HG03066 (cell line): ENCODE results near the gene TLE3.
A peak's percentile ranks its signal among the peaks of the same experiment; 100 is the strongest.

ENCODE experiments used
- ATAC-seq: cut with Tn5 transposase; IDR thresholded peaks from one replicate; pipeline ENCODE4 v1.9.1; 2021; ENCODE audit warnings: low read depth; ENCODE audit not compliant: unreplicated experiment

The TLE3 gene

DNA sequence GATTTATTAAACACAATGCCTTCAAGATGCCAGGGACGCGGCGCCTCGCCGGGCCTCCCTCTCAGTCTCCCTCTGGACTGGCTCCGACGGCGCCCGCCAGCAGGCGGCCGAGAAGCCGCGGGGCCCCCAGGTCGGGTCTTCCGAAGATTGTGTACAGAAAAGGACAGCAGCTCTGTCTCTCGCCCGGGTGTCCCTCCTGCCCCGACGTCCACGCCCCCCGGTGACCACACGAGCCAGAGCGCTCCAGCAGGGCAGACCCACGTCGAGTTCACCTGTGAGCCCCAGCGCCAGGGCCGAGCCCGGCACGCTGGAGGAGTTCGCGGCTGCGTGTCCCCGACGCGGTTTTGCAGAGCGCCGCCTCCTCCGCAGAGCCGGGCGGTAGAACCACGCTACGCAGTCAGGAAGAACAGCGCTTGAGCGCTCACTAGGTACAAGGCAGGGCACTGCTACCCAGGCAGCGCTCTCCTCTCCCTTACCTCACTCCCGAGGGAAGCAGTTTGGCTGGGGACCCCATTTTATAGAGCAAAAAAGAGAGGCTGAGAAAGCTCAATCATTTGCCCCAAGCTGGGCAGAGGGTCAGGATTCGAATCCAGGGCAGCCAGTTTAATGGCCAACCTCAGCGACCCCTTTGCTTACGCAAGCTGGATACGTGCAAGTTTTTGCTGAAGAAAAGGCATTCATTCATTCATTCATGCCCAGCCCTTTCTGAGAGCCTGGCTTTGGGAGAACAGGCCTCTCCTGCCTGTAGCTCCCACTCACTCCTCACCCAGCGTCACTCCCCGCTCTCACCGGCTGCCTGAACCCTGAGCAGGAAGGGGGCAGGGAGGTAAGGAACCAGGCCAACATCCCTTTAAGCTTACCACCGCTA is 3.0 kb upstream of the TLE3 start:
- ATAC-seq: no peak

DNA sequence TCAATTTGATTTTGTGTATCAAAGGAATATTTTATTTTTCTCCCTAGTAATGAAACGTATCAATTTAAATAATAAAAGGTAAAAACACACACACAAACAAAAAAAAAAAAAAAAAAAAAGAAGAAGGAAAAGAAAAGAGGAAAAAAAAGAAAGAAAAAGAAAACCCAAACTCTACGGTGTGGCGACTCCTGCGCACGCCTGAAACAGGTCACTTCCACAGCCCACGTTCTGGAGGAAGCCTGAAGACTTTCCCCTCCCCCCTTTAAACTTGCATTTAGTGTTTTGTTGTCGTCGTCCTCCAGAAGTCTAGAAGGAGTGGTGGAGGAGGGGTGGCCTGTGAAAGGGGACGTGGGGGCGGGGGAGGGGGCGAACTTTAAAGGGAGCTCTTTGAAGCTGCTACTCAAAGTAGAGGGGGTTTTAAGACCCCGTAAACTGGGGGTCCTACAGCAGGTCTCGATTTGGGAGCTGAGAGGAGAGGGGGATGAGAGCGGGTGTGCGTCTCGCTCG is 2.3 kb upstream of the TLE3 start:
- no peak for ATAC-seq

DNA sequence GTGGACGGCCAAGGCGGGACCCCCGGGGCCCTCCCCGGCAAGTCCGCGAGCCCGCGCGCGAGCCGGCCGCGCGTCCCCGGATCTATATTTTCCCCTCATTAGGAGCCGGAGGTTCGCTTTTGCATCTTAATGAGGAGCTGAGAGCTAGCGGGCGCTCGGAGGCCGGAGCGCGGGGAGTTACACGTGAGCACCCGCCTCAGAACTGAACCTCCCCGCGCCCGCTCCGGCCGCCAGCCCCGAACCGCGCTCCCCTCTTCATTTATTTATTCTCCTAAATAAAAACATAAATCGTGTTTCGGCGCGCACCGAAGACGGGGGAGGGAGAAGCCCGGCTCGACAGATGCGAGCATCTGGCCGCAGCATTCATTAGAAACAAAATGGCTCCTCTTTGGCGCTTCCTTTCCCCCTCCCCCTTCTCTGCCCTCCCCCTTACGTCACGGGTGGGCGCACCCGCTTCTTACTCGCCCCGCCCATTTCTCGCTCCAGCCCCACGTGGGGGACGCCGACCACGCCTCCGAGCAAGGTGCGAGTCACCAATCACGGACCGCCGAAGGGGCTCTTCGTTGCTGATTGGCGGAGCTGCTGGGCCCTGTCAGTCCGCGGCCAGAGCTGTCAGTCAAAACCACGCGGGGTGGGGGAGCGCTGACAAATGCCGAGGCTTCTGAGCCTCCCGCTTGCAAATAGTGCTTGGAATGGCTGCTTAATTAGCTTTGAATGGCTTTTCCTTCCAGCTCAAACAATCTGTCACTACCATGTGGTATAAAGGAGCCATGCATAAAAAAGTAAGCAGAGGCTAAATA is 1.6 kb upstream of the TLE3 start:
- ATAC-seq: peak; percentile 51

DNA sequence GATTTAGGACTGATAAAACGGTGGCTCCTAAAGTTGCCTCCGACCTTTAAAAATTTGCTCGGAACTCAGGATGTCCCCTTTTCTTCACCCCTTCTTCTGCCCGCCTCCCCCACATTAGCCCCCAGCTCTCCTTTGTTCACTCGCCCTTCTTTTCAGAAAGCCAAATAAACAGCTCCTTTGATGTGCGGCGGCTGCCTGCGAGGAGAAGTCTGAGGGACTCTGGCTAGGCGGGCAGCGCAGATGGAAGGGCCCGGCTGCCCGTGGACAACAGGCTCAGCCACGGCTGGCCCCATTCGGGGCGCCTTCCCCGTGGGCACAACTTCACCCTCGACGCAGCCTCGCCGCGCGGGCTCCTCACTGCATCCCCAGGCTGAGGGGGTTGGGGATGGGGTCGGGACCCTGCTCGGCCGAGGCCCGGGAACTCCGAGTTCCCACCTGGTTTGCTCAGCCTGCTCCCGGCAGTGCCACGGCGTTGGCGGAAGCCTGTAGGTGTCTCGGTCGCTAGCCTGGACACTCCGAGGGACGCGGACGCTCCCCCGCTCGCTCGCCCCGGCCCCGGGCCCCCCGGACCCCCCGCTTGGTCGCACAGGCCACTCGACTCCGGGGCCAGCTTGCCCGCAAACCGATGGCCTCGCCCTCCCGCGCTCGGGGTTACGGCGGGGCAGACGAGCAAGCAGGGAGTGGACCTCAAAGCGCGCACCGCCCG is 897 bp upstream of the TLE3 start:
- ATAC-seq: no peak

DNA sequence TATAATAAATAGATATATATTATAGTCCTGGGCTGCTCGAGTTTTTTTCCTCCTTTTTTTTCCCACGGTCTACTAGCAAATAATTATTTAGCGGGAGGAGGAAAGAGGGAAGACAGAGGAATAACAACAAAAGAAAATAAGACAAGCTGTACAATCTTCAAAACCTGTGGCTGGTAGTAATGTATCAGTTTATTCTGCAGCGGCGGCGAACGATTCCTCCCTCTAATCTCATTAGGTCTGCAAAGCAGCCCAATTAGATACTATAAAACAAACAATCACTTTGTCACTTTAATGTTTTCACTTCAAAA is 390 bp upstream of the TLE3 start:
- no peak for ATAC-seq

DNA sequence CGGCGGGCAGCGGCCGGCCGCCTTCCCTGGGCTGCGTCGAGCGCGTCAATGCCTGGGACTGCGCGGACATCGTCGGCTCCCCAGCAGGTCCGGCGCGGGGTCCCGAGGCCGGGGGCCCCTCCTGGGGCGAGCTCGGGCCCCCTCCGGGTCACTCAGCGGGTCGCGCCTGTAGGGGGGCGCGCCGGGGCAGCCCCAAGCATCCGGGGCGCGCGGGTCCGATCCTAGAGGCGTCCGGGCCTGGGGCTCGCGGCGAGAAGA is 725 bp downstream of the TLE3 start:
- no peak for ATAC-seq

DNA sequence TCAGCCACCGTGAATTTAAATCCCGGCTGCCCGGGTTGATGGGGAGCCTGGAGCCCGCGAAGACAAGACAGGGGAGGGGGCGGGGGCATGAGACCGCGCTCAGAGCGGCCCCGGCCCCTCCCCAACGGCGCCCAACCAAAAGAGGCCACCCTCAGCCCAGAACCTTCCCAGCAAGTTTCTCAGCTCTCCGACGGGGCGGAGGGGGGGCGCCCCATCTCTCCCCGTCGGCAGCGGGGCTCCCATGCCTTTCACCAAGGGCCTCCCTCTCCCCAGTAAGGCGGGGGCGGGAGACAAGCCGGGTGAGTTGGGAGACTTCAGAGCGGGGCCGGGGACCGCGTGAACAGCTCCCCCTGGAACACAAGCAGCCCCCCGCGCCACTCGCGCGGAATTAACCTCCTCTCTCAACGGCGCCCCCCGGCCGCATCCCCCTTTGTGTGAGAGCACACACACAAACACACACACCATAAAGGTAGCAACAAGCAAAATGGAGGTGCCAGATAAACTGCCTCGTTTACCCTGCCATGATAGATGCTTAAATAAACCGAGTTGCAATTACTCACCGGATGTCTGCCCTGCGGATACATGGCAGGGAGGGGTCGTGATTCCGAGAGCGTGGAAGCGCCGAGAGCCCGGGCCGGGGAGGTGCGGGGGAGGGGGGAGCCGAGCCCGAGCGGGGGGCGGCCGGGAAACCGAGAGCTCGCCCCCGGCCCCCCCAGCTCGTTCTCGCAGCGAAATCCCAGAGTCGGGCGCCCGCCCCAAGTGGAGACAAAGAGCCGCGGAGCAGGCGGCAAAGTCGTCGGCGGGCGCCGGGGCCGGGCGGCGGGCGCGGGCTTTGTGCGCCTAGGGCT is 1.3 kb downstream of the TLE3 start:
- no peak for ATAC-seq

DNA sequence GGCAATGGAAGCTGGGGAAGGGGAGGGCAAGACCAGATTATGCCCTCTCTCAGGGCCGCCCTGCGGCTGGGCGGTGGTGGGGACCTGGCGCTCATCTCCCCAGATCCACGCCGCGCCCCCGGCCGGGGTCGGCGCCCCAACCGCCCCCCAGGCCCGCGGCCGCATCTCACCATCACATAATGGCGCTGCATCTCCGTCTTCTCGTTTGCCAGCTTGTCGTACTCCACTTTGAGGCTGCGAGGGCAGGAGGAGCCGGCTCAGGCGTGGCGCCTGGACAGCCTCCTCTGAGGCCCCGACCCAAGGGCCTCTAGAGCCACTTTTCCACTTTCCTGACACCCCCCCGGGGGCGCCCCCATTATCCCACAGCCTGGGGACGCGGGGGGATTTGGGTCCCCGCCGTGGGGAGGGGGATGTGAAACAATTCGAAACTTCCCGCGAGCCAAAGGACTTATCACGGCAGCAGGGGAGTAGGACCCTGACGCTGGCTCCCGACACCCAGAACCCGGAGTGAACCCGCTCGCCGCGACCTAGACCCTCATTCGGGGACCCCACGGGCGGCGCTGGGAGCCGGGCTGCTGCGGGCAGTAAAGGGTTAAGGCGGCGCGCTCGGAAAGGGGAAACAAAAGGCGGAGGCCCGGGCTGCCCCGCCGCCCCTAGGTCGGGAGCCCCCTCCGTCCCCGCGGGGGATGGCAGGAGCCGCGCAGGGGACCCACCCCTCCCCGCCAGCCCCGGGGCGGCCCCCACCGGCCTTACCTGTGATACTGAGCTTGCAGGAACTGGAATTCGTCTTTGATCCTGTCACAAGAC is 2.1 kb downstream of the TLE3 start:
- ATAC-seq: no peak

DNA sequence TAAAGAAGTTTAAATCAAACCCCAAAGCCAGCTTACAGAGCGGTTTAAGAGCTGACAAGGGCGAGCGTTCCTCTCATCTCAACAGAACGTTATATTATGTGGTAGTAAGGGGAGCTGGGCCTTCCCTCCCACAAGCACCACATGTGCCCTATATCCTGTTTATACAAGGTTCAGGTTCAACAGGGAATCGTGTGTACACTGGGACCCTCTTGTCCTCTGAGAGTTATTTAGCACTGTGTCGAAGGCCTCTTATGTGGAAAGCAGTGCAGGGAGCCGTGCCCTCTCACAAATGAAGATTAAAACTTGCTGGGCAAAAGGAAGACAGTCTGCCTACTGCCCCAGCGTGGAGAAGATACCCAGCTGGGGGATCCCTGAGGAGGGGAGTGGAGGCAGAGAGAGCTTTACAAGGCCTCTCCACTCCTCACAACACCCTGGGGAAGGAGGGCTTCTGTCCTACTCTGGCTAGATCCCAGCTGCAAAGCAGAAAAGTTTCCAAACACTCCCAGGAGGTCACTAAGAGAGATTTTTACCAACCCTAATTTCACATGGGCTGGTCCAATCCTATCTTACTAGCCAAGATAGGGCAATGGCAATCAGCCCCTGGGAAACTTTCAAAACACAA is 2.9 kb downstream of the TLE3 start:
- no peak for ATAC-seq

DNA sequence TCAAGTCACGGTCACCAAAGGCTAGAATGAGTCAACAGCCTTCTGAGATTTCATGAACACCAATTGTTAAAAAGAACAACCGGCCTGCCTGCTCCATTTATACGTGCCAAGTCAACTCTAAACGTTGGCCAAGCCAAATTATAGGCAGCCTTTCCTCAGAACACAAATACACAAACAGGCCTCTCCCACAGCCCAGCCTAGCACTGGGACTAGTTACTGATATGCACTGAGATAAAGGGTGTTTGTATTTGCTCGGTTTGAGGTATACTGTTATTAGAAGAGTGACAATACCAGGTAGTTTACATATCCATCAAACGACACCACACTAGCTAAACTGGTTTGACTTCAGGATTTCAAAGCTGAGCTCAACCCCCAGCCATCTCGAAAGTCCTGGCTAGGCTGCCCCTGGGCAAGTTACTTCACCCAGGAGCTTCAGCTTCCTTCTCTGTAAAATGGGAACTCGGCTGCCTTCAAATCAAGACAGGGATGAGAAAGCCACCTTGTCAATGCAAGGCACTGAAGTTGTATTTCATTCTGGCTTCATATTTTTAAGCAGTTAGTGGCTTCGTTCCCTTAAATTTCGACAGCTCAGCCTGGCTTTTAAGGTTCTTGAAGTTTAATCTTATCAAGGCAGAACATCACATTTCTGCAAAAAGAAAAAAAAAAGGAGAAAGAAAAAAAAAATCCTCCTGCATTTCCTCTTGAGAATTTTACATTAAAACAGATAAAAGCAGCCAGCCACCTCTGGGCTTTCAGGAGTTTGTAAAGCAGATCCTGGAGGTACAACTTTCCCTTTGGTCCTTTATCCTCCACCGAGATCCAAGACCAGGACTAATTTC is 4.0 kb downstream of the TLE3 start:
- no peak for ATAC-seq

DNA sequence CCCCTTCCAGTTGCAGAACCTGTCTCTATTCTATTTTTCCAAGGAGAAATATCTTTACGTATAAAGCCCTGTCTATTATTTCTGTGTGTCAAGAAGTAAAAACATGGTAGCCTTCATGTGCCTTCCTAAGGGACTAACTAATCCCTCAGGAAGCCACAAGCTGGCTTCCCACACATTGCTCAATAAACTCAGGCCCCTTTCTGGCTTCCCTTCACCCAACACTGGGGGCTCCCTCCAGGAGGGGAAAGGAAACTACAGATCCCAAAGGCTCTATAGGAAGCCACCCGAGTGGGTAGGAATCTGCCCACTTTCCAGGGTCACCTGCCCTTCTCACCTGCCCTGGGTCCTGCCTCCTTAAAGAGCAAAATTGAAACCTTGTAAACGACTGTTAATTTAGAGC is 4.6 kb downstream of the TLE3 start:
- no peak for ATAC-seq

DNA sequence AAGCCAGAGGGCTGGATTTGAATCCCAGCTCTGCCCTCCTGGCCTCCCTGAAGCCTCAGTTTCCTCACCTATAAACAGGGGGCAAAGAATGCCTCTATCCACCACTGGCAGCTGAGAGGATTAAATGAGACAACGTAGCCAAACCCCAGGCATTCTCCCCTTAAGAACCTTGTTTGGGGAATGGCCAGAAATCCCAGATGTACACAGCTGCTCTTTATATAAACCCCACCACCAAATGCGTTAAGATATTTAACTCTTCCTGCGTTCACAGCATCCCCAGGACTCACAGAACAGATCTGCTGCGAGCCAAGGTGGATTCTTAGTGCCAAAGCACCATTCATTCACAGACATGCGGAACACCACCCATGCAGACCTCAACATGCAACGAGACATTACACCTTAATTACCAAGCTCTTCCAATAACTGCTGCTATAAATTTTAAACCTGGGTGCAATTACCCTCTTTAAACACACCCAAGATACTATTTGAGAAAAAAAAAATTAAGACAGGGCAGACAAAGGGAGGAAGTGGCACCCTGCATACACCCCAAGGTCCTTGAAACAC is 5.2 kb downstream of the TLE3 start:
- ATAC-seq: no peak

DNA sequence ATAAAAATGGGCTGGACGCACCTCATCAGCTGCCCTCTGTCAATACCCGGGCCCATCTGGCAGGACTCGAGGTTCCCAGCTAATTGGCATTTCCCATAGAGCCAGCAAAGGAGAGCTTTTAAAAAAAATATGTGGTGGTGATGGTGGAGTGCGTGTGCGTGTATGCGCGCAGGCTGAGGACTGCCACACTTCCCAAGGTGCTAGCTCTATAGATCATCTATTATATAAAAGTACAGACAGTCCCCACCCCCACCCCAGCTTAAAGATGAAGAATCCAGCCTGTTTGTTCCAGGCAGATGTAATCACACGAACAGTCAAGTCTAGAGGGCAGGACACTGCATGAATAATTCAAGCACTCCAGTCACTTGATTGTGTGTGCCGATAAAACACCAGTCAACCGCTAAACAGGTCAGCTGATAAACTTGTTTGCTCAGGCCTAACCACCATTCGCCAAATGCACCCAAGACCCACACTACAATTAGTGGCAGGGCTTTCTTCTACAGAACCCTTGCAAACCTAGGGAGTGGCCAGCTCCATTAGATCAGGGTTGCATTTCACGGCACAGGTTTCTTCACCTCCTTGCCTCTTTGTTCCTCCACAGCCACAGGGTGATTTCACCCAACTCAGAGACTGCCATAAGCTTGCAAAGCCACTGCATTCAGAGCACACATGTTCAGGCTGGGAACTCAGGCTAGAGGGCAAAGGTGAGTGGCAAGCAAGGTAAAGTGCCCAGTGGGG is 5.8 kb downstream of the TLE3 start:
- ATAC-seq: no peak

DNA sequence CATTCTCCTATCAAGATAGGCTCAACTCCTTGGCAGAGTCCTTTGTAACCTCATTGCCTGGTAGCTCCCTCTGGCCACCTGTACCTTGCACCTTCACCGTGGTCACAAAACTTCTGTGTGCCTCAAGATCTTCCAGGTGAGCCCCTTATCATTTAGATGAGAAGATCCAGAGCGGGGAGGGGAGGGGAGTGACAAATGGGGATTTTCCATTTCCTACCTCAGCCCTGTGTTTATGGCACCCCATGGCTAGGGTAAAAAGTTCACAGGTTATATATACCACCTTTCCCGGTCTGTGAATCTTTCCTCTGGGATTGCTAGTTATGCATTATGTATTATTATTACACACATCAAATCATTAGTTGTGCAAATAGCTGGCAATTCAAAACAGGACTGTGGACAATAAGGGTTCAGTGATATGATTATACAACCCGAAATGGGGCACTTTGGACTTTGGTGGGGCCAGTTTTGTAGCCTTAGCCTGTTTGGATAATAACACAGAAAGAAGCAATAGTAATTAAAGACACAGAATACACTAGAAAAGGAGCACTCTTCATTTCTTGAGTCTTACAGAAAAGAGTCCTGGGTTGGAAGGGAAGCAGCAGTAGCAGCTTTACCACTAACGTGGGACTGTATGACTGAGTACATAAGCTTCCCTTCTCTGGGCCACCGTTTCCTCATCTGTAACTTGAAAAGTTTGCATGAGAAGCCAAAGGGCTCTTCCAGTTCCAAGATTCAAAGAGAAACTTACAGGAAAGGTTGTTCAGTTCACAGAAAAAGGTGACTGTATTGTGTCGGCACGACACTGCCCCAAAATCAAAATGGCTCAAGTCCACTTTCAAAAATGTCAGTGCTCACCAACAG is 7.1 kb downstream of the TLE3 start:
- ATAC-seq: no peak

DNA sequence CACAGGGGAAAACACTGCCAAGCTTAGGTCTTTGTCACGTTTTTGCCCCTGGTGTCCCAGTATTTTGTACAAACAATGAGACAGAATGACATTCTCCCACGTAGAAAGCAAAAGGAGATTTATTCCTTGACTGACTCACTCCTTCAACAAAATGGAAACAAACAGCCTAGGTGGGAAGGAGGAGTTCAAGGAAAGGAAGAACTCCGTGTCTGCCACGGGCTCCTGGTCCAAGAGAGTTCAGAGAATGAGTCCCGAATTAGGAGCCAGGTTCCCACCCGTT is 8.1 kb downstream of the TLE3 start:
- ATAC-seq: no peak

DNA sequence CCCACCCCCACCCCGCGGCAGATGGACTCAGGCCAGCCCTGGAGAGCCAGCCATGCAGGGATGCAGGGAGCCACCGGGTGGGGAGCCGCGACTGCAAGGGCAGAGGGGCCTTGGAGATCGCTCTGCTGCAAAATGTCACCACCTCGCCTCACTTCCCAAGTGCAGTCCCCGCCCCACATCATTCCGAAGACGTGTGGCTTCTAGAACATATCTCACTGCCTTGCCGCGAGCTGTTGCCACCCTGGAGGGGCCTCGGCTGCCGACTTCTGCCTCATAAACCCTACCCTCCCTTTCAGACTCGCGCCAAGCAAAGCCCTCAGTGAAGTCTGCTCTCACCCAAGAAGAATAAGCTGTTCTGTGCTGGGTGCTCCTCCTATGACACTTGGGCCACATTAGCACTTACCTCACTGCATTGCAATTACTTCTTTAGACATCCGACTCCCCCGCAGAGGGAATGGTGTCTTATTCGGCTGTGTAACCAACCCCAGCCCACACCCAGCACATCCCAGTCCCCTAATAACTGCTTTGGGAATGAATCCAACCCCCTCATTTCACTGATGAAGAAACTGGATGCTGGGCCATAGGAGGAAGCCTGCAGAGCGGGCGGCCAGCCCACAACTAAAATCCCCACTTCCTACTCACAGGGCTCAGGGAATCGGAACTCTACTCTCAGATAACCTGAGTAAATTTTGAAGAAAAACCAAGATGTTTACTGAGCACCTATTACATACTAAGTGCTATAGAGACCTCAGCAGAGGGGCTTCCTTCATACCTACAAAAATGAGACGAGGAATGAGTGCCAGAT is 8.6 kb downstream of the TLE3 start:
- no peak for ATAC-seq
